Omental fat pad (tissue), 4 donors: ENCODE measurements around the gene GALM. TPM values are rescaled to one million over a fixed set of nuclear protein-coding genes. Genes with fewer than 3 reads are reported as not detected.

Experiments used
- ATAC-seq: fragments of 150-250 bp; one replicate; pipeline ENCODE4 v1.9.1; 2016; ENCODE audit warnings: mild to moderate bottlenecking, moderate library complexity; ENCODE audit not compliant: low FRiP score
- DNase-seq: peaks from one replicate; pipeline ENCODE4 v3.0.0-alpha.2; 2019; ENCODE audit warnings: low spot score
- total RNA-seq, 4 donors: library from RNA; depleted of rRNA; stranded (reverse); fragments of >200 nt; gene quantifications; one replicate each; pipeline ENCODE4 v1.1.0, GENCODE V29; 2016
- TF ChIP-seq, protein P1 (sequence below), 3 donors: fragments of 450-650 bp; IDR thresholded peaks; one replicate each; pipeline ENCODE4 v1.5.1; 2016 to 2017; ENCODE audit warnings: antibody characterized with exemption in 3 of 3, mild to moderate bottlenecking in 3 of 3, moderate library complexity in 2 of 3

The GALM gene
- total RNA-seq, 4 donors from 2014 or later = 9.7 to 29.3 (median 25.7) TPM

- DNase-seq = no peak
Observed at GRCh38 chr2:38650012-38650411, 15.9 kb upstream of the GALM start.

GRCh38 chr2:38650717-38651116 lies 15.2 kb upstream of the GALM start:
- TF ChIP-seq, protein P1, sequence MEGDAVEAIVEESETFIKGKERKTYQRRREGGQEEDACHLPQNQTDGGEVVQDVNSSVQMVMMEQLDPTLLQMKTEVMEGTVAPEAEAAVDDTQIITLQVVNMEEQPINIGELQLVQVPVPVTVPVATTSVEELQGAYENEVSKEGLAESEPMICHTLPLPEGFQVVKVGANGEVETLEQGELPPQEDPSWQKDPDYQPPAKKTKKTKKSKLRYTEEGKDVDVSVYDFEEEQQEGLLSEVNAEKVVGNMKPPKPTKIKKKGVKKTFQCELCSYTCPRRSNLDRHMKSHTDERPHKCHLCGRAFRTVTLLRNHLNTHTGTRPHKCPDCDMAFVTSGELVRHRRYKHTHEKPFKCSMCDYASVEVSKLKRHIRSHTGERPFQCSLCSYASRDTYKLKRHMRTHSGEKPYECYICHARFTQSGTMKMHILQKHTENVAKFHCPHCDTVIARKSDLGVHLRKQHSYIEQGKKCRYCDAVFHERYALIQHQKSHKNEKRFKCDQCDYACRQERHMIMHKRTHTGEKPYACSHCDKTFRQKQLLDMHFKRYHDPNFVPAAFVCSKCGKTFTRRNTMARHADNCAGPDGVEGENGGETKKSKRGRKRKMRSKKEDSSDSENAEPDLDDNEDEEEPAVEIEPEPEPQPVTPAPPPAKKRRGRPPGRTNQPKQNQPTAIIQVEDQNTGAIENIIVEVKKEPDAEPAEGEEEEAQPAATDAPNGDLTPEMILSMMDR (IDR thresholded peaks at IDR 0.05) = no peak
- DNase-seq = no peak
- ATAC-seq = no peak

More at GRCh38 chr2:38650012-38650411, 15.9 kb upstream of the GALM start:
- ATAC-seq = no peak
- TF ChIP-seq, protein P1 (IDR thresholded peaks at IDR 0.05) = no peak

GRCh38 chr2:38652431-38653273 lies 13.3 kb upstream of the GALM start:
- TF ChIP-seq, protein P1 (IDR thresholded peaks at IDR 0.05) = no peak
- no peak for DNase-seq

GRCh38 chr2:38653380-38653714 lies 12.6 kb upstream of the GALM start:
- DNase-seq (no peak), ATAC-seq (no peak)
- TF ChIP-seq, protein P1 (IDR thresholded peaks at IDR 0.05) = no peak

More at GRCh38 chr2:38652431-38653273, 13.3 kb upstream of the GALM start:
- no peak for ATAC-seq

DNA sequence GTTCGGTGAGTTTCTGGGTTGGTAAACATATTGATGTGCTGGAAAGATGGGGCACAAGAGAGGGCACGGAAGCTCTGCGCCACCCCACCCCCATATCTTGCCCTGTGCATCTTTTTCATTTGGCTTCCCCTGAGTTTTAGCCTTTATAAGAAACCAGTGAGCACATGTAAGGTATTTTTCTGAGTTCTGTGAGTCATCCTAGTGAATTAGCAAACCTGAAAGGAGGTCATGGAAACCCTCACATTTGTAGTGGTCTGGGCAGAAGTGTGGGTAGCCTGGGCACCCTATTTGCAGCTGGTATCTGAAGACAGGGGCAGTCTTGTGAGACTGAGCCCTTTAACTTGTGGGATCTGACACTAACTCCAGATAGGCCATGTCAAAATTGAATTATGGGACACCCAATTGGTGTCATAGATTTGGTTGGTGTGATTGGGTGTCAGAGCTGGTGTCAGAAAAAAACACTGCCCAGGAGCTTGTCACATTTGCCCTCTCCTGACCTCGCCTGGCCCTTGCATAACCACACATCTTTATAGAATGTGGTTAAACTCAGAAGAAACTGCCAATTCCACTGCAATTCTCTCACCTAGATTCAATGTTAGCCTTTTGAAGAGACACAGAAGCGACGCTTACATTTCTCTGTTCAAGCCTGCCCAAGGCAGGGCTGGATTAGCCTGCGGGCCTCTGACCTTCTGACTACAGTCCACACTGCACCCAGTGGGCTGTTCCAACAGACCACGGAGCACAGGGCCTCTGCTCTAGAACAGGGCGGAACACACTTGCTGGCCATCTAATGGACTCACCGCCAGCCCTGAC lies 12.0 kb upstream of the GALM start:
- TF ChIP-seq, protein P1 (IDR thresholded peaks at IDR 0.05) = no peak
- DNase-seq = no peak
- ATAC-seq = no peak

GRCh38 chr2:38654528-38655381 lies 11.2 kb upstream of the GALM start:
- ATAC-seq (no peak), DNase-seq (no peak)
- TF ChIP-seq, protein P1 (IDR thresholded peaks at IDR 0.05) = no peak
